ENCODE measurements around the gene WDR81. TPM values are rescaled to one million over a fixed set of nuclear protein-coding genes. Genes with fewer than 3 reads are reported as not detected.

Gene WDR81
- total RNA-seq = 22.8 and 24.8 TPM in 2 replicates

GRCh38 chr17:1724351-1724868, at the start of gene WDR81:
Gene WDR81, plus strand, starts transcription at chr17:1724704. Its CDS starts 256 bp downstream, at chr17:1724960.

GRCh38 chr17:1684378-1685189, 39.9 kb upstream of the WDR81 start, which contains the start of gene PRPF8:
Gene PRPF8, minus strand, starts transcription at chr17:1684867. Its CDS starts 296 bp downstream, at chr17:1684571.

DNA sequence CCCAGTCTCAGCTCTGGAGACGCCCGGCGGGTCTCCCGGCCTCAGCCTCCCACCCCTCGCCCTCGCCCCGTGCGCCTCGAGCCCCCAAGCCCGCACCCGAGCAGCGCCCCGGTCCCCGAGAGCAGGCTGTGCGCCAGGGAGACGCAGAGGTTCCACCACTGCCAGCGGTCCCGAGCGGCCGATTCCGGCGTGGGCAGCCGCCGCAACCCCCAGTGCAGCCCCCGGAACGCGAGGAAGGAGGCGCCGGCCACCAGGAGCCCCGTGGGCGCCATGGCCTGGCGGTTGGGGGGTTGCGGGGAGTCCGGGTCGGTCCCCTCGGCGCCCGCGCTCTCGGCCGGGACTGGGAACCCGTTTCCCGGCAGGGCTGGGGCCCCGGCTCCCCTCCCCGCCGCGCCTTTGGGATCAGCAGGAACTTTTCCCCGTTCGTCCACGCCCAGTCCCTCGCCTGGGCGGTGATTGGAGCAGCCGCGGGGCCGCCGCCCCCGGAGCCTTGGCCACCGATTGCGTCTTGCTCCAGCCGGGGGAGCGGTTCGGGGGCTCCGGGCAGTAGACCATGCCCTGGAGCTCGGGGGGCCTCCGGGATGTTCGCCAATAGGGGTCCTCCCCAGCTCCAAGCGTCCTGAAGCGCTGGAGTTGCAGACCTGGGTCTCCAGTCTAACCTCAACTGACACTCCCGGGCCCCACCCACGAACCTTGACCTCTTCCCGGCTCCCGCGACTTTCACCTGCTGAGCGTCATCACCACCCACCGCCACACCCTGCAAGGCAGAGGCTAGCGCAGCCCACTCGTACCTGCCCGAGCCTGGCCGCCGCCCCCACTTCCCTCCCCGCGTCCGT, 14.3 kb upstream of the WDR81 start, which contains the start of gene TLCD2:
Gene TLCD2 (minus strand): TSS at position 407 of the 836 bp plus-strand sequence. CDS start 135 bp downstream, at position 272.

DNA sequence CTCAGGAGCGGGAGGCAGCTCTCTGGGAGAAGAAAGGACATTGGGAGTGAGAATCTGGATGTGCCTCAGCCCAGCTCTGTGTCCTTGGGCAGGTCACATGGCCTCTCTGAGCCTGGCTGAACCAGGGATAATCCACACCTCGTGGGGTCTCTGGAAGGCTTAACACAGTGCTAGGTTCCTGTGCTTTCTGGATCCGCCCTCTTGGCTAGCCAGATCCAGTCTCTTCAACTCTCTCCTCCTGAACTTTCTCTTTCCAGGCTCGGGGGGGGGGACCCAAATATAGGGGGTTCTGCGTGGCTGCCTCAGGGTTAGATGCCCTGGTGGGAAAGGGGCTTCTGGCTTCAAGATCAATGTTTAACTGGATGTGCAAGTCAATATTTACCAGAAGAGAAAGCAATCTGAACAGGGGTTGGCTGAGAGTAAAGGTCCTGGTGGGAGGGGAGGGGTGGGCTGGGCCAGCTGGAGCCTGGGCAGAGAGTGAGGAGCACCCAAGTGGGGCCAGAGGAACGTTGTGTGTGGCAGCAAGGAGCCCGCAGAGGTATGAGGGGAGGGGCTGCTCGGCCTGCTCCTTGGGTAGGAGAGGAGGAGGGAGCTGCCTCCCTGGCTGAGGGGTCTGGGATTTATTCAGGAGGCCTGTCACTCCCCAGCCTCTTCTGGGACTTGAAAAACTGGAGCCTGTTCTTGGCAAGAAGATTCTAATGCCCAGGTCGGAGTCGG, 18.0 kb downstream of the WDR81 start, which contains the start of gene SERPINF2:
Gene SERPINF2 (plus strand): TSS at position 501 of the 717 bp plus-strand sequence. CDS start 2,125 bp downstream, outside the sequence.

Other genes starting within 250 kb of the WDR81 start
- gene MYO1C, start 232.0 kb upstream of the WDR81 start, total RNA-seq = 152 and 199 TPM in 2 replicates
- gene INPP5K, start 208.1 kb upstream of the WDR81 start, total RNA-seq = 25.6 and 26.7 TPM in 2 replicates
- 11.8 and 18.5 TPM in 2 replicates for gene PITPNA, start 161.9 kb upstream of the WDR81 start, total RNA-seq
- 3.9 and 4.3 TPM in 2 replicates for gene SLC43A2, start 95.9 kb upstream of the WDR81 start, total RNA-seq
- 0.43 and 0.79 TPM in 2 replicates for gene SCARF1, start 79.0 kb upstream of the WDR81 start, total RNA-seq
- 7.0 and 7.5 TPM in 2 replicates for gene RILP, start 74.8 kb upstream of the WDR81 start, total RNA-seq
- 123 and 169 TPM in 2 replicates for gene PRPF8, start 39.8 kb upstream of the WDR81 start, total RNA-seq
- gene TLCD2, start 14.3 kb upstream of the WDR81 start, total RNA-seq = 2.9 and 5.9 TPM in 2 replicates
- gene SERPINF2, start 18.2 kb downstream of the WDR81 start, total RNA-seq = 0.79 and 0.87 TPM in 2 replicates
- 0.33 and 1.2 TPM in 2 replicates for gene SERPINF1, start 37.4 kb downstream of the WDR81 start, total RNA-seq
- gene SMYD4, start 105.2 kb downstream of the WDR81 start, total RNA-seq = 8.0 and 17.3 TPM in 2 replicates
- 13.0 and 14.6 TPM in 2 replicates for gene RPA1, start 105.3 kb downstream of the WDR81 start, total RNA-seq

All from placental epithelial cell (primary cell).